SK-N-SH (cell line): ENCODE results near the gene SPATA25. TPM values are rescaled to one million over a fixed set of nuclear protein-coding genes. Genes with fewer than 3 reads are reported as not detected.

Experiments
- CTCF ChIA-PET: fragments of 300-600, 350-600 bp; formaldehyde crosslinking; extraction: SDS; loops from one replicate; lab custom pipeline; 2021; lab: Yijun Ruan, JAX
- POLR2A ChIA-PET: fragments of 350-600 bp; sonication (Branson Sonifier 250); formaldehyde crosslinking; extraction: SDS; loops from one replicate; lab custom pipeline; 2020; ENCODE audit warnings: antibody characterized with exemption, inconsistent platforms; lab: Yijun Ruan, JAX
- DNase-seq: peaks from one replicate; pipeline ENCODE4 v3.0.0; 2012
- H2AFZ ChIP-seq: fragments of 200-600 bp; sonication (generic); 2 replicates; pipeline ENCODE4 v1.8.1; 2016; ENCODE audit warnings: antibody characterized with exemption, mild to moderate bottlenecking, low read depth
- H3F3A ChIP-seq: fragments of 200-600 bp; sonication (generic); replicated peaks from 2 replicates; pipeline ENCODE3; 2016; ENCODE audit warnings: antibody characterized with exemption, mild to moderate bottlenecking; ENCODE audit not compliant: insufficient read depth
- H3K27ac ChIP-seq, 2 experiments: fragments of 200-500 bp in 1 of 2; fragments of 200-600 bp in 1 of 2; sonication (Bioruptor generic) in 1 of 2; sonication (generic), shearing (Covaris generic) in 1 of 2; 2 replicates each; pipeline versions ENCODE4 v1.5.1 to v1.6.1; 2014 to 2016; ENCODE audit warnings: low read depth in 2 of 2, inconsistent platforms in 1 of 2, low read length in 1 of 2, mild to moderate bottlenecking in 1 of 2, mixed read lengths in 1 of 2
- H3K27me3 ChIP-seq: fragments of 200-600 bp; sonication (generic), shearing (Covaris generic); 2 replicates; pipeline ENCODE4 v1.6.1; 2016; ENCODE audit warnings: mixed run types; ENCODE audit not compliant: insufficient read depth
- H3K36me3 ChIP-seq, 2 experiments: fragments of 200-500 bp in 1 of 2; fragments of 200-600 bp in 1 of 2; sonication (Bioruptor generic) in 1 of 2; sonication (generic) in 1 of 2; replicated peaks in 1 of 2; 2 replicates each; pipeline versions ENCODE3 to v1.5.1; 2014 to 2016; ENCODE audit warnings: low read length in 1 of 2, mild to moderate bottlenecking in 1 of 2; ENCODE audit not compliant: insufficient read depth in 2 of 2, control insufficient read depth in 1 of 2
- H3K4me1 ChIP-seq, 2 experiments: fragments of 200-500 bp in 1 of 2; fragments of 200-600 bp in 1 of 2; sonication (Bioruptor generic) in 1 of 2; sonication (generic), shearing (Covaris generic) in 1 of 2; 2 replicates each; pipeline versions ENCODE4 v1.5.1 to v1.6.1; 2014 to 2016; ENCODE audit warnings: low read depth in 1 of 2, low read length in 1 of 2, mixed run types in 1 of 2; ENCODE audit not compliant: insufficient read depth in 2 of 2, control insufficient read depth in 1 of 2
- H3K4me2 ChIP-seq: fragments of 200-600 bp; sonication (generic), shearing (Covaris generic); 2 replicates; pipeline ENCODE4 v1.6.1; 2017; ENCODE audit warnings: mixed run types
- H3K4me3 ChIP-seq, 2 experiments: fragments of 200-500 bp in 1 of 2; fragments of 200-600 bp in 1 of 2; sonication (Bioruptor generic) in 1 of 2; sonication (generic), shearing (Covaris generic) in 1 of 2; 2 replicates each; pipeline versions ENCODE4 v1.5.1 to v1.8.1; 2014 to 2016; ENCODE audit warnings: low read depth in 2 of 2, inconsistent platforms in 1 of 2, low read length in 1 of 2, mild to moderate bottlenecking in 1 of 2, mixed read lengths in 1 of 2, moderate library complexity in 1 of 2
- H3K79me2 ChIP-seq: fragments of 200-600 bp; sonication (generic); 2 replicates; pipeline ENCODE4 v1.8.1; 2017; ENCODE audit warnings: mild to moderate bottlenecking; ENCODE audit not compliant: insufficient read depth
- H3K9ac ChIP-seq: fragments of 200-600 bp; sonication (generic); 2 replicates; pipeline ENCODE4 v1.6.1; 2017; ENCODE audit warnings: mixed run types
- H3K9me2 ChIP-seq: fragments of 200-600 bp; sonication (generic); 2 replicates; pipeline ENCODE4 v1.6.1; 2017; ENCODE audit warnings: mixed run types
- H3K9me3 ChIP-seq: fragments of 200-600 bp; sonication (generic); 2 replicates; pipeline ENCODE4 v1.6.1; 2017; ENCODE audit warnings: mixed run types, mild to moderate bottlenecking, moderate library complexity
- H4K20me1 ChIP-seq: fragments of 200-600 bp; sonication (generic); 2 replicates; pipeline ENCODE4 v1.6.1; 2017; ENCODE audit warnings: mild to moderate bottlenecking, mixed run types; ENCODE audit not compliant: insufficient read depth
- NFIC ChIP-seq: IDR thresholded peaks from 2 replicates; pipeline ENCODE4 v1.4.0; 2012; ENCODE audit warnings: borderline replicate concordance
- POLR2AphosphoS5 ChIP-seq: IDR thresholded peaks from 2 replicates; pipeline ENCODE4 v1.6.1; 2012; ENCODE audit warnings: low read depth, low read length
- RFX5 ChIP-seq: IDR thresholded peaks from 2 replicates; pipeline ENCODE4 v1.6.1; 2012; ENCODE audit warnings: mild to moderate bottlenecking, improper control_type of control experiment, low read length
- RXRA ChIP-seq: IDR thresholded peaks from 2 replicates; pipeline ENCODE4 v1.4.0; 2012; ENCODE audit warnings: low read depth, mild to moderate bottlenecking, borderline replicate concordance
- SMC3 ChIP-seq: IDR thresholded peaks from 2 replicates; pipeline ENCODE4 v1.6.1; 2012; ENCODE audit warnings: low read depth, low read length, improper control_type of control experiment
- TAF1 ChIP-seq: IDR thresholded peaks from 2 replicates; pipeline ENCODE4 v1.6.1; 2012; ENCODE audit warnings: low read depth, mild to moderate bottlenecking, low read length, moderate library complexity, borderline replicate concordance
- TCF12 ChIP-seq: IDR thresholded peaks from 2 replicates; pipeline ENCODE4 v1.4.0; 2012
- TEAD4 ChIP-seq: IDR thresholded peaks from 2 replicates; pipeline ENCODE4 v1.4.0; 2012; ENCODE audit warnings: mild to moderate bottlenecking, borderline replicate concordance; ENCODE audit not compliant: insufficient read depth
- WGBS: methylation state at CpG from one replicate; pipeline ENCODE4 v1.1.6; 2017; ENCODE audit warnings: low lambda C conversion rate; 5-methylcytosine and 5-hydroxymethylcytosine counted together
- polyA plus RNA-seq, 3 experiments: library from polyadenylated mRNA; depleted of rRNA; stranded (reverse); fragments of >200 nt; gene quantifications; 2 replicates each; pipeline ENCODE4 v1.2.3, GENCODE V29; 2012
- TF ChIP-seq, protein P1 (sequence below): IDR thresholded peaks from 2 replicates; pipeline ENCODE4 v1.4.0; 2012; ENCODE audit warnings: low read depth, borderline replicate concordance
- TF ChIP-seq, protein P2 (sequence below): fragments of 150-350 bp; IDR thresholded peaks from 2 replicates; pipeline ENCODE4 v1.6.1; 2016; ENCODE audit warnings: mild to moderate bottlenecking, low read depth, low read length
- TF ChIP-seq, protein P3 (sequence below): IDR thresholded peaks from 2 replicates; pipeline ENCODE4 v1.6.1; 2012; ENCODE audit warnings: mild to moderate bottlenecking, low read depth, low read length, moderate library complexity

SPATA25 gene
- polyA plus RNA-seq, 1 of the 3 experiments (the other 2 are of a cell fraction), result 1.3 TPM

DNA sequence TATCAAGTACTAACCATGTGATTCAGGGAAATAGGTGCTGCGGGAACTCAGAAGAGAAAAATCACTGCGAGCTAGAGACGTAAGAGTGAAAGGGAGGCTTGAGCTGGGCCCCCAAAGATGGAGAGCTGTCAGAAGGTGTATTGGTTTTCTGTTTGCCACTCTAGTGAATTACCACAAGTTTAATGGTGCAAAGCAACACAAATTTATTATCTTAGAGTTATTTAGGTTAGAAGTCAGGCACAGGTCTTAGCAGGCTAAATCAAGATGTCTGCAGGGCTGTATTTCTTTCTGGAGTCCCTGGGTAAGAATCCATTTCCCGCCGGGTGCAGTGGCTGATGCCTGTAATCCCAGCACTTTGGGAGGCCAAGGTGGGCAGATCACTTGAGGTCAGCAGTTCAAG is 27.5 kb downstream of the SPATA25 start (continued):
- TF ChIP-seq, protein P1, sequence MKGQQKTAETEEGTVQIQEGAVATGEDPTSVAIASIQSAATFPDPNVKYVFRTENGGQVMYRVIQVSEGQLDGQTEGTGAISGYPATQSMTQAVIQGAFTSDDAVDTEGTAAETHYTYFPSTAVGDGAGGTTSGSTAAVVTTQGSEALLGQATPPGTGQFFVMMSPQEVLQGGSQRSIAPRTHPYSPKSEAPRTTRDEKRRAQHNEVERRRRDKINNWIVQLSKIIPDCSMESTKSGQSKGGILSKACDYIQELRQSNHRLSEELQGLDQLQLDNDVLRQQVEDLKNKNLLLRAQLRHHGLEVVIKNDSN, result no peak
- no peak for TF ChIP-seq NFIC
- no peak for TF ChIP-seq SMC3
- TF ChIP-seq TAF1, result no peak
- no peak for TF ChIP-seq RFX5
- TF ChIP-seq, all 33 proteins: peak for 0

DNA sequence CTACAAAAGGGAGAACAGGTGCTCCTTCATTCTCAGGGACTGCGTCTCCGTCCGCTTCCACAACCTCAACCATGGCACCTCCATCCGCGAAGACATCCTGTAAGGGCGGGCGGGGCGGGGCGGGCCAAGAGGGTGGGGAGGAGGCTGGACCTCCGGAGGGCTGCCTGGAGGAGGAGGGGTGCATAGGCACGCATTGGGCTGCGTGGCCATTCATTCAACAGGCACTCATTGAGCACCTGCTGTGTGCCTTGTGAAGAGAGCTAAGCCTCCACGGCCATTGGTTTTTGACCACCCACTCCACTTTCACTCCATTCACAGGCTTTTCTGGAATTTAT is 29.6 kb downstream of the SPATA25 start:
- H3K9me2 ChIP-seq, result no peaks in the 10 kb centered on the region
- CTCF ChIA-PET, result interaction anchor here (1.2 to 1.6 kb wide), 2 partner anchors 32 to 130 kb away, joined by 4 to 7 read pairs; no protein-coding TSS in a partner anchor
- H3K4me3 ChIP-seq, result peak overlapping the region; percentile 75
- H3K79me2 ChIP-seq, result peaks cover 25% of the 10 kb centered on the region
- peak overlapping the region in 1 of 2 experiments; percentile 71; a peak in 1 of 4 replicates for H3K27ac ChIP-seq
- no peaks in the 10 kb centered on the region for H3F3A ChIP-seq
- peak overlapping the region; percentile 99 for H2AFZ ChIP-seq
- H3K27me3 ChIP-seq, result no peaks in the 10 kb centered on the region
- DNase-seq, result peak; percentile 66
- H3K9me3 ChIP-seq, result no peaks in the 10 kb centered on the region
- peaks cover 6 to 8% of the 10 kb centered on the region in 2 experiments for H3K36me3 ChIP-seq
- H3K4me2 ChIP-seq, result peak overlapping the region; percentile 79
- no peak for TF ChIP-seq TAF1
- TF ChIP-seq, protein P2, sequence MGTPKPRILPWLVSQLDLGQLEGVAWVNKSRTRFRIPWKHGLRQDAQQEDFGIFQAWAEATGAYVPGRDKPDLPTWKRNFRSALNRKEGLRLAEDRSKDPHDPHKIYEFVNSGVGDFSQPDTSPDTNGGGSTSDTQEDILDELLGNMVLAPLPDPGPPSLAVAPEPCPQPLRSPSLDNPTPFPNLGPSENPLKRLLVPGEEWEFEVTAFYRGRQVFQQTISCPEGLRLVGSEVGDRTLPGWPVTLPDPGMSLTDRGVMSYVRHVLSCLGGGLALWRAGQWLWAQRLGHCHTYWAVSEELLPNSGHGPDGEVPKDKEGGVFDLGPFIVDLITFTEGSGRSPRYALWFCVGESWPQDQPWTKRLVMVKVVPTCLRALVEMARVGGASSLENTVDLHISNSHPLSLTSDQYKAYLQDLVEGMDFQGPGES, result no peak
- TF ChIP-seq TEAD4, result no peak
- no peak for TF ChIP-seq RXRA
- no peak for TF ChIP-seq POLR2AphosphoS5
- TF ChIP-seq, protein P3, sequence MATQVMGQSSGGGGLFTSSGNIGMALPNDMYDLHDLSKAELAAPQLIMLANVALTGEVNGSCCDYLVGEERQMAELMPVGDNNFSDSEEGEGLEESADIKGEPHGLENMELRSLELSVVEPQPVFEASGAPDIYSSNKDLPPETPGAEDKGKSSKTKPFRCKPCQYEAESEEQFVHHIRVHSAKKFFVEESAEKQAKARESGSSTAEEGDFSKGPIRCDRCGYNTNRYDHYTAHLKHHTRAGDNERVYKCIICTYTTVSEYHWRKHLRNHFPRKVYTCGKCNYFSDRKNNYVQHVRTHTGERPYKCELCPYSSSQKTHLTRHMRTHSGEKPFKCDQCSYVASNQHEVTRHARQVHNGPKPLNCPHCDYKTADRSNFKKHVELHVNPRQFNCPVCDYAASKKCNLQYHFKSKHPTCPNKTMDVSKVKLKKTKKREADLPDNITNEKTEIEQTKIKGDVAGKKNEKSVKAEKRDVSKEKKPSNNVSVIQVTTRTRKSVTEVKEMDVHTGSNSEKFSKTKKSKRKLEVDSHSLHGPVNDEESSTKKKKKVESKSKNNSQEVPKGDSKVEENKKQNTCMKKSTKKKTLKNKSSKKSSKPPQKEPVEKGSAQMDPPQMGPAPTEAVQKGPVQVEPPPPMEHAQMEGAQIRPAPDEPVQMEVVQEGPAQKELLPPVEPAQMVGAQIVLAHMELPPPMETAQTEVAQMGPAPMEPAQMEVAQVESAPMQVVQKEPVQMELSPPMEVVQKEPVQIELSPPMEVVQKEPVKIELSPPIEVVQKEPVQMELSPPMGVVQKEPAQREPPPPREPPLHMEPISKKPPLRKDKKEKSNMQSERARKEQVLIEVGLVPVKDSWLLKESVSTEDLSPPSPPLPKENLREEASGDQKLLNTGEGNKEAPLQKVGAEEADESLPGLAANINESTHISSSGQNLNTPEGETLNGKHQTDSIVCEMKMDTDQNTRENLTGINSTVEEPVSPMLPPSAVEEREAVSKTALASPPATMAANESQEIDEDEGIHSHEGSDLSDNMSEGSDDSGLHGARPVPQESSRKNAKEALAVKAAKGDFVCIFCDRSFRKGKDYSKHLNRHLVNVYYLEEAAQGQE, result no peak
- TF ChIP-seq TCF12, result no peak
- TF ChIP-seq, all 33 proteins: peak for 0
- 25% methylated on average over 12 of the region's 13 CpGs for WGBS
- peaks cover 8 to 13% of the 10 kb centered on the region in 2 experiments; a peak in 2 of 4 replicates for H3K4me1 ChIP-seq
- no peaks in the 10 kb centered on the region for H4K20me1 ChIP-seq
- POLR2A ChIA-PET, result no interaction called here
- H3K9ac ChIP-seq, result no peak overlapping the region
